HepG2 (cell line): ENCODE data around the gene C1QTNF1. TPM values are rescaled to one million over a fixed set of nuclear protein-coding genes. Genes with fewer than 3 reads are reported as not detected.
A peak's percentile ranks its signal among the peaks of the same experiment; 100 is the strongest.

ENCODE experiments used
- CBX2 ChIP-seq, 2 experiments: fragments of 200-600 bp in 1 of 2; sonication (generic); formaldehyde crosslinking in 1 of 2; IDR thresholded peaks; 2 replicates each; pipeline versions ENCODE4 v1.7.0 to v1.8.1; 2018 to 2022; ENCODE audit warnings: low read depth in 2 of 2, low read length in 1 of 2, mild to moderate bottlenecking in 1 of 2, missing genetic modification reagents in 1 of 2
- FOXK2 ChIP-seq: fragments of 450-650 bp; IDR thresholded peaks from 2 replicates; pipeline ENCODE4 v1.6.1; 2016
- GATAD1 ChIP-seq: IDR thresholded peaks from 2 replicates; pipeline ENCODE4 v1.6.1; 2016; ENCODE audit warnings: missing genetic modification reagents, missing compliant biosample characterization
- HMG20A ChIP-seq: IDR thresholded peaks from 2 replicates; pipeline ENCODE4 v1.6.1; 2016; ENCODE audit warnings: borderline replicate concordance
- HNF4A ChIP-seq: sonication (generic); formaldehyde crosslinking; IDR thresholded peaks from 2 replicates; pipeline ENCODE4 v1.4.0; 2020; ENCODE audit warnings: missing genetic modification reagents
- NCOR1 ChIP-seq: fragments of 200-600 bp; sonication (generic); IDR thresholded peaks from 2 replicates; pipeline ENCODE4 v1.7.0; 2017; ENCODE audit warnings: antibody characterized with exemption, low read length, borderline replicate concordance
- NR2F6 ChIP-seq, 2 experiments: IDR thresholded peaks; 2 replicates each; pipeline ENCODE4 v1.6.1; 2016; ENCODE audit warnings: antibody characterized with exemption in 1 of 2, mild to moderate bottlenecking in 1 of 2
- SIX1 ChIP-seq: sonication (generic); formaldehyde crosslinking; IDR thresholded peaks from 2 replicates; pipeline ENCODE4 v1.4.0; 2020; ENCODE audit warnings: missing genetic modification reagents, borderline replicate concordance
- WIZ ChIP-seq: sonication (generic); formaldehyde crosslinking; IDR thresholded peaks from 2 replicates; pipeline ENCODE4 v1.5.1; 2020; ENCODE audit warnings: mild to moderate bottlenecking, missing genetic modification reagents
- YY1 ChIP-seq: IDR thresholded peaks from 2 replicates; pipeline ENCODE4 v1.6.1; 2011; ENCODE audit warnings: low read length, low read depth, moderate library complexity, mild to moderate bottlenecking; ENCODE audit not compliant: insufficient read depth, insufficient replicate concordance
- ZMYM3 ChIP-seq: sonication (generic); formaldehyde crosslinking; IDR thresholded peaks from 2 replicates; pipeline ENCODE4 v1.5.1; 2020; ENCODE audit warnings: mild to moderate bottlenecking, missing genetic modification reagents
- ZNF331 ChIP-seq: sonication (generic); formaldehyde crosslinking; IDR thresholded peaks from 2 replicates; pipeline ENCODE4 v1.4.0; 2020; ENCODE audit warnings: missing genetic modification reagents
- ZNF335 ChIP-seq: sonication (generic); formaldehyde crosslinking; IDR thresholded peaks from 2 replicates; pipeline ENCODE4 v1.4.0; 2020; ENCODE audit warnings: missing genetic modification reagents
- ZNF432 ChIP-seq: sonication (generic); formaldehyde crosslinking; IDR thresholded peaks from 2 replicates; pipeline ENCODE4 v1.5.0; 2020; ENCODE audit warnings: missing genetic modification reagents, mild to moderate bottlenecking, borderline replicate concordance
- ZNF674 ChIP-seq: sonication (generic); formaldehyde crosslinking; IDR thresholded peaks from 2 replicates; pipeline ENCODE4 v1.5.0; 2020; ENCODE audit warnings: low read depth, mild to moderate bottlenecking, missing genetic modification reagents
- polyA plus RNA-seq, 8 experiments: library from polyadenylated mRNA; depleted of rRNA in 3 of 8; stranded (reverse) in 7 of 8; unstranded in 1 of 8; fragments of >200 nt; fragmentation: Illumina TruSeq in 4 of 8; extraction: Trizol in 4 of 8; gene quantifications; 2 replicates each; pipeline versions ENCODE4 v1.2.1 to v1.2.3, GENCODE V29; 2011 to 2016; ENCODE audit warnings: low read depth in 4 of 8, missing spikeins in 1 of 8, mixed read lengths in 1 of 8; ENCODE audit not compliant: insufficient read depth in 1 of 8
- total RNA-seq, 5 experiments: library from RNA; depleted of rRNA; stranded (reverse); fragments of >200 nt; fragmentation: Illumina TruSeq; extraction: Trizol; gene quantifications; 2 replicates each; pipeline ENCODE4 v1.2.3, GENCODE V29; 2016; ENCODE audit warnings: low read depth in 1 of 5
- TF ChIP-seq, protein P1 (sequence below): sonication (generic); formaldehyde crosslinking; IDR thresholded peaks from 2 replicates; pipeline ENCODE4 v1.8.0; 2022; ENCODE audit warnings: mild to moderate bottlenecking, missing genetic modification reagents
- TF ChIP-seq, protein P2 (sequence below): sonication (generic); formaldehyde crosslinking; IDR thresholded peaks from 2 replicates; pipeline ENCODE4 v1.4.0; 2020; ENCODE audit warnings: missing genetic modification reagents; ENCODE audit errors: not compliant biosample characterization
- TF ChIP-seq, protein P3 (sequence below): sonication (generic); formaldehyde crosslinking; IDR thresholded peaks from 2 replicates; pipeline ENCODE4 v1.5.0; 2020; ENCODE audit warnings: missing genetic modification reagents
- TF ChIP-seq, protein P4 (sequence below): sonication (generic); formaldehyde crosslinking; IDR thresholded peaks from 2 replicates; pipeline ENCODE4 v1.5.1; 2020; ENCODE audit warnings: missing genetic modification reagents, mild to moderate bottlenecking, borderline replicate concordance
- TF ChIP-seq, protein P5 (sequence below): IDR thresholded peaks from 2 replicates; pipeline ENCODE4 v1.6.1; 2016; ENCODE audit warnings: mild to moderate bottlenecking, missing biosample characterization, missing genetic modification reagents
- TF ChIP-seq, protein P6 (sequence below): sonication (generic); formaldehyde crosslinking; IDR thresholded peaks from 2 replicates; pipeline ENCODE4 v1.5.0; 2020; ENCODE audit warnings: missing genetic modification reagents, mild to moderate bottlenecking, borderline replicate concordance

Gene C1QTNF1
- total and polyA plus RNA-seq, 2 of the 13 experiments (the other 11 are each of a cell fraction or from before 2014, with no cell fraction given), result 0.18 to 0.86 TPM

DNA sequence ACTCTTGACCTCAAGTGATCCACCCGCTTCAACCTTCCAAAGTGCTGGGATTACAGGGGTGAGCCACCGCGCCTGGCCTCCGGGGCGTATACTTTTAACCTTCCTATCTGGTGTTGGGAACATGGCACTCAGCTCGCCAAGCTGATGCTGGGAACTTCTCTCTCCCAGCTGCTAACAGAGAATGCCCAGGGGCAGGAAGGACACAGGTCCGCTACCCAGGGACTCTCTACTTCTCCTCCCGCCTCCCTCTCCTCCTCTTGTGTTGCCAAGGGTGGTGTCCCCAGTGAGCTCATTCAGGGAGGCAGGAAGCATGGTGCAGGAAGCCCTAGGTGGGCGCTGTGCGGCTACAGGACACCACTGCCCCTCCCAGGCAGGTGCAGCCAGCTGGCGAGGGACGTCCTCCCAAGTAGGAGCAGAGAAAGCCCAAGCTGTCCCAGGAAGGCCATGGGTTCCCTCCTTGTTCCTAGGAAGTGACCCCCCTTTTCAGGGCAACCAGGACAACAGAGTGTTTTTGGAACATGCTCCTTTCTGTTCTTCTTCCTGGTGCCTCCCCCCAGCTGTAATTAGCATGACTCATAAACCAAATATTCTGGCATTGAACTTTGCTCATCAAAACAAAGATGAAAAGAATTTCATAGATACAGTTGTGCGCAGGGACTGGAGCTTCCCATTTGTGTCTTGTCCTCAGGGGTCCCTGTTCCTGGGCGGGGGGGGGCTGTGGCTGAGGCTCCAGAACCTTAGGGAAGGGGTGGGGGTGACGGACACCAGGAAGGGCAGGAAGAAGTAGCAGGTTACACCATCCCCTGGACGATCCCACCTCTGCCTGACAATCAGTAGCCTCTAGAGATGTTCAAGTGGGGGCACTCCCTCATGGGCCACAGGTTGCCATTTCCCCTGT, 2.7 kb downstream of the C1QTNF1 start (continued):
- TF ChIP-seq NR2F6 (IDR thresholded peaks at IDR 0.05) (peak; percentile 72; the same call in 1 of the 2 replicates), NR2F6 (CRISPR knock-in tag; IDR thresholded peaks at IDR 0.05) (peak; percentile 73), ZNF432 (CRISPR knock-in tag) (no peak), ZNF335 (CRISPR knock-in tag) (no peak; the same call in 1 of the 2 replicates), ZNF331 (CRISPR knock-in tag) (no peak; the same call in none of the 2 replicates), WIZ (CRISPR knock-in tag) (no peak), GATAD1 (CRISPR knock-in tag) (no peak; the same call in 1 of the 2 replicates), FOXK2 (peak; percentile 30; the same call in 1 of the 2 replicates), ZNF674 (CRISPR knock-in tag) (no peak), ZMYM3 (peak; percentile 32), HMG20A (CRISPR knock-in tag) (peak; percentile 33; the same call in 1 of the 2 replicates), NCOR1 (peak; percentile 90), SIX1 (CRISPR knock-in tag) (0 out of 2 replicates have a peak, but pooled peaks have one; percentile 25), YY1 (peak; percentile 14), CBX2 (IDR thresholded peaks at IDR 0.05; ENCODE audit: low read depth, low read length) (no peak), CBX2 (CRISPR knock-in tag; IDR thresholded peaks at IDR 0.05; ENCODE audit: low read depth) (0 out of 2 replicates have a peak, but pooled peaks have one; percentile 58), HNF4A (CRISPR knock-in tag) (peak; percentile 92)
- TF ChIP-seq, protein P1, sequence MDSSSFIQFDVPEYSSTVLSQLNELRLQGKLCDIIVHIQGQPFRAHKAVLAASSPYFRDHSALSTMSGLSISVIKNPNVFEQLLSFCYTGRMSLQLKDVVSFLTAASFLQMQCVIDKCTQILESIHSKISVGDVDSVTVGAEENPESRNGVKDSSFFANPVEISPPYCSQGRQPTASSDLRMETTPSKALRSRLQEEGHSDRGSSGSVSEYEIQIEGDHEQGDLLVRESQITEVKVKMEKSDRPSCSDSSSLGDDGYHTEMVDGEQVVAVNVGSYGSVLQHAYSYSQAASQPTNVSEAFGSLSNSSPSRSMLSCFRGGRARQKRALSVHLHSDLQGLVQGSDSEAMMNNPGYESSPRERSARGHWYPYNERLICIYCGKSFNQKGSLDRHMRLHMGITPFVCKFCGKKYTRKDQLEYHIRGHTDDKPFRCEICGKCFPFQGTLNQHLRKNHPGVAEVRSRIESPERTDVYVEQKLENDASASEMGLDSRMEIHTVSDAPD (CRISPR knock-in tag), result no peak
- TF ChIP-seq, protein P2, sequence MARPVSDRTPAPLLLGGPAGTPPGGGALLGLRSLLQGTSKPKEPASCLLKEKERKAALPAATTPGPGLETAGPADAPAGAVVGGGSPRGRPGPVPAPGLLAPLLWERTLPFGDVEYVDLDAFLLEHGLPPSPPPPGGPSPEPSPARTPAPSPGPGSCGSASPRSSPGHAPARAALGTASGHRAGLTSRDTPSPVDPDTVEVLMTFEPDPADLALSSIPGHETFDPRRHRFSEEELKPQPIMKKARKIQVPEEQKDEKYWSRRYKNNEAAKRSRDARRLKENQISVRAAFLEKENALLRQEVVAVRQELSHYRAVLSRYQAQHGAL, result no peak
- TF ChIP-seq, protein P3, sequence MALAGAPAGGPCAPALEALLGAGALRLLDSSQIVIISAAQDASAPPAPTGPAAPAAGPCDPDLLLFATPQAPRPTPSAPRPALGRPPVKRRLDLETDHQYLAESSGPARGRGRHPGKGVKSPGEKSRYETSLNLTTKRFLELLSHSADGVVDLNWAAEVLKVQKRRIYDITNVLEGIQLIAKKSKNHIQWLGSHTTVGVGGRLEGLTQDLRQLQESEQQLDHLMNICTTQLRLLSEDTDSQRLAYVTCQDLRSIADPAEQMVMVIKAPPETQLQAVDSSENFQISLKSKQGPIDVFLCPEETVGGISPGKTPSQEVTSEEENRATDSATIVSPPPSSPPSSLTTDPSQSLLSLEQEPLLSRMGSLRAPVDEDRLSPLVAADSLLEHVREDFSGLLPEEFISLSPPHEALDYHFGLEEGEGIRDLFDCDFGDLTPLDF (CRISPR knock-in tag), result no peak
- TF ChIP-seq, protein P4, sequence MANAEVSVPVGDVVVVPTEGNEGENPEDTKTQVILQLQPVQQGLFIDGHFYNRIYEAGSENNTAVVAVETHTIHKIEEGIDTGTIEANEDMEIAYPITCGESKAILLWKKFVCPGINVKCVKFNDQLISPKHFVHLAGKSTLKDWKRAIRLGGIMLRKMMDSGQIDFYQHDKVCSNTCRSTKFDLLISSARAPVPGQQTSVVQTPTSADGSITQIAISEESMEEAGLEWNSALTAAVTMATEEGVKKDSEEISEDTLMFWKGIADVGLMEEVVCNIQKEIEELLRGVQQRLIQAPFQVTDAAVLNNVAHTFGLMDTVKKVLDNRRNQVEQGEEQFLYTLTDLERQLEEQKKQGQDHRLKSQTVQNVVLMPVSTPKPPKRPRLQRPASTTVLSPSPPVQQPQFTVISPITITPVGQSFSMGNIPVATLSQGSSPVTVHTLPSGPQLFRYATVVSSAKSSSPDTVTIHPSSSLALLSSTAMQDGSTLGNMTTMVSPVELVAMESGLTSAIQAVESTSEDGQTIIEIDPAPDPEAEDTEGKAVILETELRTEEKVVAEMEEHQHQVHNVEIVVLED (CRISPR knock-in tag), result no peak
- TF ChIP-seq, protein P5, sequence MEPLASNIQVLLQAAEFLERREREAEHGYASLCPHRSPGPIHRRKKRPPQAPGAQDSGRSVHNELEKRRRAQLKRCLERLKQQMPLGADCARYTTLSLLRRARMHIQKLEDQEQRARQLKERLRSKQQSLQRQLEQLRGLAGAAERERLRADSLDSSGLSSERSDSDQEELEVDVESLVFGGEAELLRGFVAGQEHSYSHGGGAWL (CRISPR knock-in tag), result 0 out of 2 replicates have a peak, but pooled peaks have one; percentile 34
- TF ChIP-seq, protein P6, sequence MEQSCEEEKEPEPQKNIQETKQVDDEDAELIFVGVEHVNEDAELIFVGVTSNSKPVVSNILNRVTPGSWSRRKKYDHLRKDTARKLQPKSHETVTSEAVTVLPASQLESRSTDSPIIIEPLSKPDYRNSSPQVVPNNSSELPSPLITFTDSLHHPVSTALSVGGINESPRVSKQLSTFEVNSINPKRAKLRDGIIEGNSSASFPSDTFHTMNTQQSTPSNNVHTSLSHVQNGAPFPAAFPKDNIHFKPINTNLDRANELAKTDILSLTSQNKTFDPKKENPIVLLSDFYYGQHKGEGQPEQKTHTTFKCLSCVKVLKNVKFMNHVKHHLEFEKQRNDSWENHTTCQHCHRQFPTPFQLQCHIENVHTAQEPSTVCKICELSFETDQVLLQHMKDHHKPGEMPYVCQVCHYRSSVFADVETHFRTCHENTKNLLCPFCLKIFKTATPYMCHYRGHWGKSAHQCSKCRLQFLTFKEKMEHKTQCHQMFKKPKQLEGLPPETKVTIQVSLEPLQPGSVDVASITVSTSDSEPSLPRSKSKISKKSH, result peak; percentile 91
